Upper lobe of right lung (tissue), 1 donor: ENCODE measurements around the gene SLC7A14. TPM values are rescaled to one million over a fixed set of nuclear protein-coding genes. Genes with fewer than 3 reads are reported as not detected.

Experiments
- ATAC-seq: fragments of 200-7000 bp; cut with Tn5 transposase; one replicate; pipeline ENCODE4 v1.9.1; 2020; ENCODE audit warnings: mild to moderate bottlenecking, moderate library complexity
- DNase-seq: peaks from one replicate; pipeline ENCODE4 v3.0.0-alpha.2; 2020
- H3K27ac ChIP-seq: fragments of 200-600 bp; one replicate; pipeline ENCODE4 v1.8.0; 2022
- H3K27me3 ChIP-seq: fragments of 200-600 bp; one replicate; pipeline ENCODE4 v1.8.0; 2022; ENCODE audit warnings: mild to moderate bottlenecking
- H3K36me3 ChIP-seq: fragments of 200-600 bp; one replicate; pipeline ENCODE4 v1.8.0; 2022
- H3K4me1 ChIP-seq: fragments of 200-600 bp; one replicate; pipeline ENCODE4 v1.8.0; 2022
- H3K4me3 ChIP-seq: fragments of 200-600 bp; one replicate; pipeline ENCODE4 v1.8.0; 2022; ENCODE audit warnings: mild to moderate bottlenecking
- H3K9me3 ChIP-seq: fragments of 200-600 bp; one replicate; pipeline ENCODE4 v1.8.0; 2022
- CTCF ChIP-seq: fragments of 200-600 bp; IDR thresholded peaks from one replicate; pipeline ENCODE4 v1.8.0; 2022; ENCODE audit warnings: antibody characterized with exemption
- intact Hi-C: fragments of 100-400 bp; cut with DNase I; formaldehyde crosslinking; loops from one replicate; pipeline ENCODE4 v1.11.0; 2022
- total RNA-seq: library from RNA; stranded (reverse); fragmentation: NEBNext Ultra II Directional; extraction: Animal tissue kit (Norgen Biotek cat#: 25700); gene quantifications from one replicate; pipeline ENCODE4 v1.2.1, GENCODE V29; 2021
- donor health status: DM: no; HTN: yes; CAD: no; lungs with severe emphysema.

Gene SLC7A14
- total RNA-seq, 1 donor from 2014 or later = not detected

- intact Hi-C loops = no loop called here
- Histone ChIP-seq H3K4me1 (no peaks in the 10 kb centered on the region), H3K27me3 (no peaks in the 10 kb centered on the region), H3K36me3 (no peaks in the 10 kb centered on the region), H3K4me3 (no peak overlapping the region), H3K9me3 (no peaks in the 10 kb centered on the region), H3K27ac (no peak overlapping the region)
- DNase-seq = no peak
- no peak for ATAC-seq
- no peak for TF ChIP-seq CTCF
Observed at GRCh38 chr3:170497207-170498095, 88.4 kb downstream of the SLC7A14 start.

- H3K9me3 ChIP-seq = no peaks in the 10 kb centered on the region
- H3K4me1 ChIP-seq = no peaks in the 10 kb centered on the region
- no peak for TF ChIP-seq CTCF
- H3K27ac ChIP-seq = no peak overlapping the region
- H3K27me3 ChIP-seq = no peaks in the 10 kb centered on the region
- H3K4me3 ChIP-seq = no peak overlapping the region
- intact Hi-C loops = no loop called here
- H3K36me3 ChIP-seq = no peaks in the 10 kb centered on the region
- ATAC-seq (no peak), DNase-seq (no peak)
Observed at GRCh38 chr3:170496868-170497140, 89.1 kb downstream of the SLC7A14 start.

- Histone ChIP-seq H3K36me3 (no peaks in the 10 kb centered on the region), H3K27ac (no peak overlapping the region), H3K4me1 (no peaks in the 10 kb centered on the region), H3K27me3 (no peaks in the 10 kb centered on the region), H3K9me3 (no peaks in the 10 kb centered on the region), H3K4me3 (no peak overlapping the region)
- intact Hi-C loops = no loop called here
- DNase-seq (no peak), ATAC-seq (no peak)
- TF ChIP-seq CTCF = no peak
Observed at GRCh38 chr3:170496026-170496867, 89.6 kb downstream of the SLC7A14 start.

DNA sequence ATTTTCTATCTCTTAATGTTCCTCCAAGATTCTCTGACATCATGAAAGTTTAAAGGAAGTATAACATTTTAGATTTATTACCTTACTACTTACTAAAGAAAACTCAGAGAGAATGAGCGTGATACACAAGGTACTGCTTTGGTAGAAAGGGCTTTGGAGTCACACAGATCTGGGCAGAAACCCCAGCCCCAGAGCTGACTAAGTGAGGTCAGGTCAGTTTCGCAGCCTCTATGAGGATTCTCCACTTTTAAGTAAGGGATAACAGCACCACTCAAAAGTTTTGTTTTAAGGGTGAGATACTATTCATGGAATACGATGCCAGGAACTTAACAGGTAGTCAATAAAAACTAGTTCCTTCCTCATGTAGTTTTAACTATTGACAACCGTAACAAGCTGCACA lies 91.1 kb downstream of the SLC7A14 start:
- Histone ChIP-seq H3K9me3 (no peaks in the 10 kb centered on the region), H3K4me1 (no peaks in the 10 kb centered on the region), H3K36me3 (no peaks in the 10 kb centered on the region), H3K27me3 (no peaks in the 10 kb centered on the region), H3K27ac (no peak overlapping the region), H3K4me3 (no peak overlapping the region)
- no peak for ATAC-seq
- TF ChIP-seq CTCF = no peak
- intact Hi-C loops = no loop called here
- DNase-seq = no peak

- DNase-seq = no peak
- Histone ChIP-seq H3K4me1 (no peaks in the 10 kb centered on the region), H3K4me3 (no peak overlapping the region), H3K27ac (no peak overlapping the region), H3K9me3 (no peaks in the 10 kb centered on the region), H3K36me3 (no peaks in the 10 kb centered on the region), H3K27me3 (no peaks in the 10 kb centered on the region)
- no peak for ATAC-seq
- TF ChIP-seq CTCF = no peak
- intact Hi-C loops = no loop called here
Observed at GRCh38 chr3:170493712-170494182, 92.1 kb downstream of the SLC7A14 start.
